Measurements from ENCODE around the gene TRMT1L. TPM values are rescaled to one million over a fixed set of nuclear protein-coding genes. Genes with fewer than 3 reads are reported as not detected.

Gene TRMT1L
- total and polyA plus RNA-seq, 9 donors = 8.0 to 24.9 (median 15.8) TPM

- DNase-seq = no peak
- TF ChIP-seq EP300 (IDR thresholded peaks at IDR 0.05) (no peak), CTCF (IDR thresholded peaks at IDR 0.05) (no peak), POLR2A (IDR thresholded peaks at IDR 0.05) (no peak)
- Histone ChIP-seq H3K4me3 (no peak overlapping the region), H3K27me3 (no peaks in the 10 kb centered on the region), H3K36me3 (no peaks in the 10 kb centered on the region), H3K27ac (no peak overlapping the region), H3K4me1 (ENCODE audit: insufficient read depth) (no peaks in the 10 kb centered on the region), H3K9me3 (no peaks in the 10 kb centered on the region)
- WGBS, 3 donors = 77 to 86% (median 84%) methylated on average over 3 of the region's 3 CpGs
- intact Hi-C loops (cut with DNase I) = loop anchor here in 1 of 4 donors (10.0 kb wide), 1 partner anchor 107 kb away; the partner anchor contains the start of gene RNF2
Observed at GRCh38 chr1:185152187-185152767, 4.5 kb downstream of the TRMT1L start.

DNA sequence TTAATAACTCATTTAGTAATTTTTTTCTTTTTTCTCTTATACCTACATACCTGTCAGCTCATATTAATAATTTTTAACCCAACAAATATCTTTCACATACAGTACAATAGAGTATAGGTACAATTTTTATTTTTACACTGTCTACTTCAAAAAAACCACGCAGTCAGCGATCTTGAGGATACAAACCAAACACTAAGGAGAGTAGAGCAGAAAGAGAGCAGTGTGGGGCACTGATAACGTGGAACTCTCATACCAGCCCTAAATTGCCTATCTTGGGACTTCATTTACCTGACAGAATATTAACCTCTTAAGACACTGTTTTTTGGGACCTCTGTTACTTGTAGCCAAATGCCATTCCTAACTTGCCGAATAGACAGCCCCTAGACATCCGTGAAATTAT lies 5.5 kb downstream of the TRMT1L start:
- no peak for TF ChIP-seq CTCF (IDR thresholded peaks at IDR 0.05)
- H3K9me3 ChIP-seq = no peaks in the 10 kb centered on the region
- no peak for DNase-seq
- H3K4me3 ChIP-seq = no peak overlapping the region
- no peak overlapping the region for H3K27ac ChIP-seq
- 95 to 97% (median 96%) methylated on average over 5 of the region's 5 CpGs for WGBS, 3 donors
- no peaks in the 10 kb centered on the region for H3K4me1 ChIP-seq (ENCODE audit: insufficient read depth)
- H3K36me3 ChIP-seq = no peaks in the 10 kb centered on the region
- H3K27me3 ChIP-seq = no peaks in the 10 kb centered on the region
- intact Hi-C loops (cut with DNase I) = loop anchor here in 1 of 4 donors (10.0 kb wide), 1 partner anchor 106 kb away; the partner anchor contains the start of gene RNF2

GRCh38 chr1:185144233-185144632 lies 12.5 kb downstream of the TRMT1L start:
- no peaks in the 10 kb centered on the region for H3K4me1 ChIP-seq (ENCODE audit: insufficient read depth)
- H3K4me3 ChIP-seq = no peak overlapping the region
- no peak for DNase-seq
- H3K9me3 ChIP-seq = no peaks in the 10 kb centered on the region
- H3K27ac ChIP-seq = no peak overlapping the region
- no peaks in the 10 kb centered on the region for H3K27me3 ChIP-seq
- intact Hi-C loops (cut with DNase I) = no loop called here
- TF ChIP-seq EP300 (IDR thresholded peaks at IDR 0.05) = no peak
- TF ChIP-seq CTCF (IDR thresholded peaks at IDR 0.05) = no peak
- no peak for TF ChIP-seq POLR2A (IDR thresholded peaks at IDR 0.05)
- no peaks in the 10 kb centered on the region for H3K36me3 ChIP-seq

- Histone ChIP-seq H3K9me3 (no peaks in the 10 kb centered on the region), H3K27ac (no peak overlapping the region), H3K27me3 (no peaks in the 10 kb centered on the region), H3K36me3 (no peaks in the 10 kb centered on the region), H3K4me3 (no peak overlapping the region), H3K4me1 (ENCODE audit: insufficient read depth) (no peaks in the 10 kb centered on the region)
- intact Hi-C loops (cut with DNase I) = no loop called here
- 93 to 97% (median 93%) methylated on average over 4 of the region's 4 CpGs for WGBS, 3 donors
- DNase-seq = no peak
- TF ChIP-seq EP300 (IDR thresholded peaks at IDR 0.05) (no peak), CTCF (IDR thresholded peaks at IDR 0.05) (no peak), POLR2A (IDR thresholded peaks at IDR 0.05) (no peak)
Observed at GRCh38 chr1:185139246-185139645, 17.5 kb downstream of the TRMT1L start.

Data from ovary (tissue), 9 donors.